ENCODE measurements around the gene TMEM53.

The TMEM53 gene

GRCh38 chr1:44648529-44649250, 25.6 kb downstream of the TMEM53 start:
- no peaks in the 10 kb centered on the region for H3K4me1 ChIP-seq (ENCODE audit: control insufficient read depth, insufficient read depth, low read length)
- no peaks in the 10 kb centered on the region for H3K9me3 ChIP-seq (ENCODE audit: control insufficient read depth, insufficient read depth, low read depth, low read length)
- no peak overlapping the region for H3K27ac ChIP-seq (ENCODE audit: extremely low read depth, low read depth, low read length)
- H3K4me3 ChIP-seq (ENCODE audit: low read depth, low read length) = no peak overlapping the region
- CTCF ChIA-PET = interaction anchor here (0.7 to 1.5 kb wide), 3 partner anchors 20 to 431 kb away, joined by 3 to 6 read pairs (median 4); no protein-coding TSS in a partner anchor
- POLR2A ChIA-PET = interaction anchor here (2.4 kb wide), 1 partner anchor 17 kb away, joined by 15 read pairs; no protein-coding TSS in a partner anchor
- TF ChIP-seq ZNF404 (tag by site-specific recombination; IDR thresholded peaks at IDR 0.05) (no peak), OSR2 (tag by site-specific recombination; IDR thresholded peaks at IDR 0.05) (no peak), ZBTB20 (tag by site-specific recombination; IDR thresholded peaks at IDR 0.05) (no peak), ZNF114 (tag by site-specific recombination; IDR thresholded peaks at IDR 0.05) (no peak), ZBTB49 (tag by site-specific recombination; IDR thresholded peaks at IDR 0.05; ENCODE audit: low read depth) (no peak), MYNN (tag by site-specific recombination; IDR thresholded peaks at IDR 0.05; ENCODE audit: borderline replicate concordance) (no peak), ZNF148 (tag by site-specific recombination; IDR thresholded peaks at IDR 0.05; ENCODE audit: borderline replicate concordance) (no peak), ZNF747 (tag by site-specific recombination; IDR thresholded peaks at IDR 0.05) (no peak), ZFP41 (tag by site-specific recombination; IDR thresholded peaks at IDR 0.05; ENCODE audit: borderline replicate concordance) (no peak), ZNF121 (tag by site-specific recombination; IDR thresholded peaks at IDR 0.05) (no peak), OVOL3 (tag by site-specific recombination; IDR thresholded peaks at IDR 0.05) (no peak), SETDB1 (IDR thresholded peaks at IDR 0.05; ENCODE audit: insufficient read length, low read length) (no peak), ZNF37A (tag by site-specific recombination; IDR thresholded peaks at IDR 0.05) (no peak), ZNF707 (tag by site-specific recombination; IDR thresholded peaks at IDR 0.05) (no peak), TCF7L2 (IDR thresholded peaks at IDR 0.05; ENCODE audit: borderline replicate concordance, low read depth, low read length) (no peak), CTCF (tag by site-specific recombination; IDR thresholded peaks at IDR 0.05) (no peak), ZNF155 (tag by site-specific recombination; IDR thresholded peaks at IDR 0.05) (no peak), ZNF645 (tag by site-specific recombination; IDR thresholded peaks at IDR 0.05) (no peak), ZNF324 (tag by site-specific recombination; IDR thresholded peaks at IDR 0.05) (no peak)
- H3K36me3 ChIP-seq (ENCODE audit: control insufficient read depth in 2 of 2, insufficient read depth in 1 of 2, low read length in 2 of 2) = peaks cover 0 to 89% of the 10 kb centered on the region in 2 experiments; a peak in 1 of 3 replicates

All from HEK293 (cell line).